IMR-90 (cell line): ENCODE data around the gene QRFP. TPM values are rescaled to one million over a fixed set of nuclear protein-coding genes. Genes with fewer than 3 reads are reported as not detected.

Source experiments
- ATAC-seq: fragments of 200-7000 bp; cut with Tn5 transposase; 2 replicates; pipeline ENCODE4 v1.9.1; 2020; ENCODE audit warnings: low read depth, mild to moderate bottlenecking, moderate library complexity
- BruUV-seq: library from RNA; stranded (reverse); fragments of 400-500 nt; replicated peaks from 2 replicates; lab custom pipeline; 2021; lab: Mats Ljungman, UMichigan
- CTCF ChIA-PET: fragments of 300-600 bp; formaldehyde crosslinking; extraction: SDS; loops from one replicate; lab custom pipeline; 2021; ENCODE audit warnings: antibody characterized with exemption; lab: Yijun Ruan, JAX
- POLR2A ChIA-PET: fragments of 300-600 bp; sonication (Branson Sonifier 250); formaldehyde crosslinking; loops from one replicate; lab custom pipeline; 2022; ENCODE audit warnings: antibody characterized with exemption; ENCODE audit not compliant: unreplicated experiment; lab: Charles Lee
- DNase-seq: peaks from one replicate; pipeline ENCODE4 v3.0.0; 2013
- H2AFZ ChIP-seq: replicated peaks from 2 replicates; pipeline ENCODE3; 2013; ENCODE audit warnings: low read length, mild to moderate bottlenecking; ENCODE audit not compliant: poor library complexity
- H2AK5ac ChIP-seq: 2 replicates; pipeline ENCODE4 v1.6.1; 2013; ENCODE audit warnings: low read depth, low read length, inconsistent platforms
- H2AK9ac ChIP-seq: replicated peaks from 2 replicates; pipeline ENCODE3; 2013; ENCODE audit warnings: mild to moderate bottlenecking, low read depth, low read length, moderate library complexity; ENCODE audit not compliant: poor library complexity
- H2BK120ac ChIP-seq: 2 replicates; pipeline ENCODE4 v1.6.1; 2013; ENCODE audit warnings: low read depth, low read length, inconsistent platforms
- H2BK15ac ChIP-seq: 3 replicates; pipeline ENCODE4 v1.6.1; 2013; ENCODE audit warnings: low read depth, low read length, inconsistent platforms
- H2BK20ac ChIP-seq: 2 replicates; pipeline ENCODE4 v1.6.1; 2013; ENCODE audit warnings: low read depth, mild to moderate bottlenecking, inconsistent platforms, low read length, moderate library complexity
- H2BK5ac ChIP-seq: 2 replicates; pipeline ENCODE4 v1.6.1; 2013; ENCODE audit warnings: mild to moderate bottlenecking, low read depth, low read length, inconsistent platforms; ENCODE audit not compliant: poor library complexity, severe bottlenecking
- H3K14ac ChIP-seq: replicated peaks from 2 replicates; pipeline ENCODE4 v1.6.1; 2013; ENCODE audit warnings: low read depth, low read length, inconsistent platforms
- H3K18ac ChIP-seq: 2 replicates; pipeline ENCODE4 v1.6.1; 2013; ENCODE audit warnings: low read depth, low read length, control low read depth
- H3K23ac ChIP-seq: 2 replicates; pipeline ENCODE4 v1.6.1; 2013; ENCODE audit warnings: low read depth, low read length, inconsistent platforms
- H3K27ac ChIP-seq: 2 replicates; pipeline ENCODE4 v1.5.1; 2013; ENCODE audit warnings: mild to moderate bottlenecking, control low read depth, low read length; ENCODE audit not compliant: insufficient read depth
- H3K27me3 ChIP-seq: 2 replicates; pipeline ENCODE4 v1.6.1; 2013; ENCODE audit warnings: low read length; ENCODE audit not compliant: control insufficient read depth, insufficient read depth
- H3K36me3 ChIP-seq: 2 replicates; pipeline ENCODE4 v1.6.1; 2013; ENCODE audit warnings: low read length, mixed read lengths; ENCODE audit not compliant: control insufficient read depth, insufficient read depth
- H3K4ac ChIP-seq: 2 replicates; pipeline ENCODE4 v1.6.1; 2013; ENCODE audit warnings: low read depth, low read length, inconsistent platforms
- H3K4me1 ChIP-seq: 2 replicates; pipeline ENCODE4 v1.6.1; 2013; ENCODE audit warnings: low read length, mixed read lengths; ENCODE audit not compliant: control insufficient read depth, insufficient read depth
- H3K4me2 ChIP-seq: 2 replicates; pipeline ENCODE4 v1.6.1; 2013; ENCODE audit warnings: low read depth, mild to moderate bottlenecking, control low read depth, low read length, moderate library complexity
- H3K4me3 ChIP-seq: 2 replicates; pipeline ENCODE4 v1.5.1; 2013; ENCODE audit warnings: low read depth, mild to moderate bottlenecking, control low read depth, low read length, moderate library complexity; ENCODE audit not compliant: insufficient read depth
- H3K56ac ChIP-seq: 2 replicates; pipeline ENCODE4 v1.6.1; 2013; ENCODE audit warnings: low read length, inconsistent platforms; ENCODE audit not compliant: insufficient read depth; ENCODE audit errors: extremely low read depth
- H3K79me1 ChIP-seq, 2 experiments: 2 replicates each; pipeline ENCODE4 v1.6.1; 2013; ENCODE audit warnings: low read length in 2 of 2, inconsistent platforms in 1 of 2, low read depth in 1 of 2
- H3K9ac ChIP-seq: 2 replicates; pipeline ENCODE4 v1.6.1; 2013; ENCODE audit warnings: low read depth, low read length, control low read depth
- H3K9me1 ChIP-seq: 2 replicates; pipeline ENCODE4 v1.6.1; 2013; ENCODE audit warnings: low read length, inconsistent platforms; ENCODE audit not compliant: insufficient read depth
- H3K9me3 ChIP-seq: 2 replicates; pipeline ENCODE4 v1.6.1; 2013; ENCODE audit warnings: low read length; ENCODE audit not compliant: control insufficient read depth, insufficient read depth
- H4K20me1 ChIP-seq: 2 replicates; pipeline ENCODE4 v1.6.1; 2013; ENCODE audit warnings: low read length, inconsistent platforms; ENCODE audit not compliant: insufficient read depth
- H4K5ac ChIP-seq: 2 replicates; pipeline ENCODE4 v1.6.1; 2013; ENCODE audit warnings: mild to moderate bottlenecking, low read depth, low read length, control low read depth
- H4K8ac ChIP-seq, 2 experiments: 2 replicates each; pipeline ENCODE4 v1.6.1; 2013; ENCODE audit warnings: low read depth in 2 of 2, low read length in 2 of 2, control low read depth in 1 of 2, inconsistent platforms in 1 of 2
- H4K91ac ChIP-seq: 2 replicates; pipeline ENCODE4 v1.6.1; 2013; ENCODE audit warnings: low read depth, low read length, inconsistent platforms; ENCODE audit not compliant: insufficient read depth
- BHLHE40 ChIP-seq: fragments of 150-350 bp; IDR thresholded peaks from 2 replicates; pipeline ENCODE4 v1.6.1; 2016; ENCODE audit warnings: mild to moderate bottlenecking, low read depth, low read length
- CEBPB ChIP-seq: IDR thresholded peaks from 2 replicates; pipeline ENCODE4 v1.6.1; 2012; ENCODE audit warnings: low read depth, low read length, improper control_type of control experiment
- CHD1 ChIP-seq: IDR thresholded peaks from 2 replicates; pipeline ENCODE4 v1.6.1; 2012; ENCODE audit warnings: low read depth, low read length, improper control_type of control experiment
- FOS ChIP-seq: fragments of 150-350 bp; IDR thresholded peaks from 2 replicates; pipeline ENCODE4 v1.6.1; 2016; ENCODE audit warnings: low read depth, low read length
- MAFK ChIP-seq: IDR thresholded peaks from 2 replicates; pipeline ENCODE4 v1.6.1; 2012; ENCODE audit warnings: low read depth, low read length, improper control_type of control experiment
- MAZ ChIP-seq: IDR thresholded peaks from 2 replicates; pipeline ENCODE4 v1.6.1; 2012; ENCODE audit warnings: low read depth, mild to moderate bottlenecking, low read length, improper control_type of control experiment, moderate library complexity, borderline replicate concordance
- MXI1 ChIP-seq: IDR thresholded peaks from 2 replicates; pipeline ENCODE4 v1.6.1; 2012; ENCODE audit warnings: low read depth, mild to moderate bottlenecking, low read length, moderate library complexity, borderline replicate concordance
- NFE2L2 ChIP-seq: fragments of 150-350 bp; IDR thresholded peaks from 2 replicates; pipeline ENCODE4 v1.6.1; 2016; ENCODE audit warnings: low read depth, mild to moderate bottlenecking, low read length
- POLR2A ChIP-seq: IDR thresholded peaks from 2 replicates; pipeline ENCODE4 v1.6.1; 2012; ENCODE audit warnings: mild to moderate bottlenecking, low read depth, low read length
- RAD21 ChIP-seq: IDR thresholded peaks from 2 replicates; pipeline ENCODE4 v1.6.1; 2012; ENCODE audit warnings: low read length, improper control_type of control experiment
- RCOR1 ChIP-seq: IDR thresholded peaks from 2 replicates; pipeline ENCODE4 v1.6.1; 2012; ENCODE audit warnings: mild to moderate bottlenecking, low read length, improper control_type of control experiment; ENCODE audit not compliant: insufficient replicate concordance
- RFX5 ChIP-seq: IDR thresholded peaks from 2 replicates; pipeline ENCODE4 v1.8.0; 2012; ENCODE audit warnings: low read depth, mild to moderate bottlenecking, low read length, moderate library complexity
- SMC3 ChIP-seq: fragments of 150-350 bp; IDR thresholded peaks from 2 replicates; pipeline ENCODE4 v1.6.1; 2016; ENCODE audit warnings: low read depth, mild to moderate bottlenecking, antibody characterized with exemption, low read length, moderate library complexity
- WGBS, 2 experiments: methylation state at CpG; one replicate each; pipeline versions ENCODE4 v1.1.5 to v1.1.7; 2013; ENCODE audit warnings: missing lambda C conversion rate in 2 of 2; ENCODE audit not compliant: insufficient read length in 1 of 2; ENCODE audit errors: extremely low coverage in 2 of 2; 5-methylcytosine and 5-hydroxymethylcytosine counted together
- dilution Hi-C: fragments of 300-500 bp; cut with HindIII; formaldehyde crosslinking; loops from one replicate; pipeline ENCODE4 v1.14.3; 2018; ENCODE audit warnings: low sequenced_read_pairs; ENCODE audit not compliant: unreplicated experiment
- in situ Hi-C: fragments of 300-500 bp; cut with MboI; formaldehyde crosslinking; loops from 3 replicates; pipeline ENCODE4 v1.14.3; 2019; ENCODE audit warnings: low sequenced_read_pairs, inconsistent platforms, mixed read lengths
- intact Hi-C: fragments of 100-400 bp; cut with micrococcal nuclease; formaldehyde crosslinking; loops from 2 replicates; pipeline ENCODE4 v1.10.0; 2022
- polyA plus RNA-seq, 3 experiments: library from polyadenylated mRNA; depleted of rRNA; stranded (reverse); fragments of >200 nt; gene quantifications; 2 replicates each; pipeline ENCODE4 v1.2.3, GENCODE V29; 2012; ENCODE audit warnings: low replicate concordance in 1 of 3
- total RNA-seq: library from RNA; depleted of rRNA; stranded (reverse); fragments of >200 nt; gene quantifications from 2 replicates; pipeline ENCODE4 v1.2.3, GENCODE V29; 2012
- TF ChIP-seq, protein P1 (sequence below): fragments of 150-350 bp; IDR thresholded peaks from 2 replicates; pipeline ENCODE4 v1.6.1; 2016; ENCODE audit warnings: low read depth, mild to moderate bottlenecking, low read length, moderate library complexity, borderline replicate concordance
- TF ChIP-seq, protein P2 (sequence below): conservative IDR thresholded peaks from 2 replicates; pipeline ENCODE4 v1.5.1; 2012; ENCODE audit warnings: mild to moderate bottlenecking, low read depth, low read length, improper control_type of control experiment

The QRFP gene
- total and polyA plus RNA-seq, 2 of the 4 experiments (the other 2 are of a cell fraction): not detected

- no TSS peak for BruUV-seq
- H3K9me1 ChIP-seq: peaks cover 6% of the 10 kb centered on the region; the same call in 1 of the 2 replicates
- no peaks in the 10 kb centered on the region for H3K79me1 ChIP-seq
- H4K8ac ChIP-seq: no peak overlapping the region
- DNase-seq (no peak), ATAC-seq (no peak)
- ChIA-PET POLR2A (no interaction called here), CTCF (no interaction called here)
- intact Hi-C loops (no loop called here), dilution Hi-C loops (no loop called here), in situ Hi-C loops (no loop called here)
- H3K36me3 ChIP-seq: no peaks in the 10 kb centered on the region
- no peak overlapping the region for H2BK120ac ChIP-seq
- H4K91ac ChIP-seq: no peak overlapping the region
- no peaks in the 10 kb centered on the region for H3K27me3 ChIP-seq
- H3K27ac ChIP-seq: no peak overlapping the region
- 91% methylated on average over 4 of the region's 19 CpGs; no CpG with 5 or more reads in 1 of the 2 experiments for WGBS, 2 experiments
- TF ChIP-seq, protein P1, sequence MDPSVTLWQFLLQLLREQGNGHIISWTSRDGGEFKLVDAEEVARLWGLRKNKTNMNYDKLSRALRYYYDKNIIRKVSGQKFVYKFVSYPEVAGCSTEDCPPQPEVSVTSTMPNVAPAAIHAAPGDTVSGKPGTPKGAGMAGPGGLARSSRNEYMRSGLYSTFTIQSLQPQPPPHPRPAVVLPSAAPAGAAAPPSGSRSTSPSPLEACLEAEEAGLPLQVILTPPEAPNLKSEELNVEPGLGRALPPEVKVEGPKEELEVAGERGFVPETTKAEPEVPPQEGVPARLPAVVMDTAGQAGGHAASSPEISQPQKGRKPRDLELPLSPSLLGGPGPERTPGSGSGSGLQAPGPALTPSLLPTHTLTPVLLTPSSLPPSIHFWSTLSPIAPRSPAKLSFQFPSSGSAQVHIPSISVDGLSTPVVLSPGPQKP: no peak
- no peak for TF ChIP-seq BHLHE40
- no peak for TF ChIP-seq SMC3
- TF ChIP-seq NFE2L2: no peak
- no peak for TF ChIP-seq POLR2A
- TF ChIP-seq, protein P2, sequence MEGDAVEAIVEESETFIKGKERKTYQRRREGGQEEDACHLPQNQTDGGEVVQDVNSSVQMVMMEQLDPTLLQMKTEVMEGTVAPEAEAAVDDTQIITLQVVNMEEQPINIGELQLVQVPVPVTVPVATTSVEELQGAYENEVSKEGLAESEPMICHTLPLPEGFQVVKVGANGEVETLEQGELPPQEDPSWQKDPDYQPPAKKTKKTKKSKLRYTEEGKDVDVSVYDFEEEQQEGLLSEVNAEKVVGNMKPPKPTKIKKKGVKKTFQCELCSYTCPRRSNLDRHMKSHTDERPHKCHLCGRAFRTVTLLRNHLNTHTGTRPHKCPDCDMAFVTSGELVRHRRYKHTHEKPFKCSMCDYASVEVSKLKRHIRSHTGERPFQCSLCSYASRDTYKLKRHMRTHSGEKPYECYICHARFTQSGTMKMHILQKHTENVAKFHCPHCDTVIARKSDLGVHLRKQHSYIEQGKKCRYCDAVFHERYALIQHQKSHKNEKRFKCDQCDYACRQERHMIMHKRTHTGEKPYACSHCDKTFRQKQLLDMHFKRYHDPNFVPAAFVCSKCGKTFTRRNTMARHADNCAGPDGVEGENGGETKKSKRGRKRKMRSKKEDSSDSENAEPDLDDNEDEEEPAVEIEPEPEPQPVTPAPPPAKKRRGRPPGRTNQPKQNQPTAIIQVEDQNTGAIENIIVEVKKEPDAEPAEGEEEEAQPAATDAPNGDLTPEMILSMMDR: no peak
- TF ChIP-seq MAZ: no peak
- TF ChIP-seq MXI1: no peak
- no peak for TF ChIP-seq RCOR1
- no peak for TF ChIP-seq RFX5
- no peak for TF ChIP-seq CHD1
- no peak for TF ChIP-seq CEBPB
- TF ChIP-seq MAFK: no peak
- TF ChIP-seq RAD21: no peak
- TF ChIP-seq FOS: no peak
- H2AK9ac ChIP-seq: no peak overlapping the region
- H3K4me1 ChIP-seq: peaks cover 13% of the 10 kb centered on the region
- H3K9ac ChIP-seq: no peak overlapping the region
- no peak overlapping the region for H2BK15ac ChIP-seq
- no peak overlapping the region for H3K4ac ChIP-seq
- 0 out of 2 replicates have a peak overlapping the region, but pooled peaks have one; percentile 79 for H2AK5ac ChIP-seq
- no peak overlapping the region for H3K18ac ChIP-seq
- H2BK5ac ChIP-seq: no peak overlapping the region
- H4K5ac ChIP-seq: no peak overlapping the region
- H3K4me3 ChIP-seq: no peak overlapping the region
- no peak overlapping the region for H3K56ac ChIP-seq
- no peaks in the 10 kb centered on the region for H4K20me1 ChIP-seq
- H2AFZ ChIP-seq: no peak overlapping the region
- no peak overlapping the region for H2BK20ac ChIP-seq
- H3K23ac ChIP-seq: no peak overlapping the region
- no peak overlapping the region for H3K4me2 ChIP-seq
- no peaks in the 10 kb centered on the region for H3K9me3 ChIP-seq
- H3K14ac ChIP-seq: no peak overlapping the region
These were observed 28.6 kb upstream of the QRFP start for GRCh38 chr9:130925050-130925678.
